Measurements from ENCODE around the gene KCNH2.
"Not testable (repeated sequence)": the region's sequence is repeated elsewhere in the genome, so short reads cannot be mapped to it uniquely, and the experiment has no call there.

Gene KCNH2, protein sequence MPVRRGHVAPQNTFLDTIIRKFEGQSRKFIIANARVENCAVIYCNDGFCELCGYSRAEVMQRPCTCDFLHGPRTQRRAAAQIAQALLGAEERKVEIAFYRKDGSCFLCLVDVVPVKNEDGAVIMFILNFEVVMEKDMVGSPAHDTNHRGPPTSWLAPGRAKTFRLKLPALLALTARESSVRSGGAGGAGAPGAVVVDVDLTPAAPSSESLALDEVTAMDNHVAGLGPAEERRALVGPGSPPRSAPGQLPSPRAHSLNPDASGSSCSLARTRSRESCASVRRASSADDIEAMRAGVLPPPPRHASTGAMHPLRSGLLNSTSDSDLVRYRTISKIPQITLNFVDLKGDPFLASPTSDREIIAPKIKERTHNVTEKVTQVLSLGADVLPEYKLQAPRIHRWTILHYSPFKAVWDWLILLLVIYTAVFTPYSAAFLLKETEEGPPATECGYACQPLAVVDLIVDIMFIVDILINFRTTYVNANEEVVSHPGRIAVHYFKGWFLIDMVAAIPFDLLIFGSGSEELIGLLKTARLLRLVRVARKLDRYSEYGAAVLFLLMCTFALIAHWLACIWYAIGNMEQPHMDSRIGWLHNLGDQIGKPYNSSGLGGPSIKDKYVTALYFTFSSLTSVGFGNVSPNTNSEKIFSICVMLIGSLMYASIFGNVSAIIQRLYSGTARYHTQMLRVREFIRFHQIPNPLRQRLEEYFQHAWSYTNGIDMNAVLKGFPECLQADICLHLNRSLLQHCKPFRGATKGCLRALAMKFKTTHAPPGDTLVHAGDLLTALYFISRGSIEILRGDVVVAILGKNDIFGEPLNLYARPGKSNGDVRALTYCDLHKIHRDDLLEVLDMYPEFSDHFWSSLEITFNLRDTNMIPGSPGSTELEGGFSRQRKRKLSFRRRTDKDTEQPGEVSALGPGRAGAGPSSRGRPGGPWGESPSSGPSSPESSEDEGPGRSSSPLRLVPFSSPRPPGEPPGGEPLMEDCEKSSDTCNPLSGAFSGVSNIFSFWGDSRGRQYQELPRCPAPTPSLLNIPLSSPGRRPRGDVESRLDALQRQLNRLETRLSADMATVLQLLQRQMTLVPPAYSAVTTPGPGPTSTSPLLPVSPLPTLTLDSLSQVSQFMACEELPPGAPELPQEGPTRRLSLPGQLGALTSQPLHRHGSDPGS

DNA sequence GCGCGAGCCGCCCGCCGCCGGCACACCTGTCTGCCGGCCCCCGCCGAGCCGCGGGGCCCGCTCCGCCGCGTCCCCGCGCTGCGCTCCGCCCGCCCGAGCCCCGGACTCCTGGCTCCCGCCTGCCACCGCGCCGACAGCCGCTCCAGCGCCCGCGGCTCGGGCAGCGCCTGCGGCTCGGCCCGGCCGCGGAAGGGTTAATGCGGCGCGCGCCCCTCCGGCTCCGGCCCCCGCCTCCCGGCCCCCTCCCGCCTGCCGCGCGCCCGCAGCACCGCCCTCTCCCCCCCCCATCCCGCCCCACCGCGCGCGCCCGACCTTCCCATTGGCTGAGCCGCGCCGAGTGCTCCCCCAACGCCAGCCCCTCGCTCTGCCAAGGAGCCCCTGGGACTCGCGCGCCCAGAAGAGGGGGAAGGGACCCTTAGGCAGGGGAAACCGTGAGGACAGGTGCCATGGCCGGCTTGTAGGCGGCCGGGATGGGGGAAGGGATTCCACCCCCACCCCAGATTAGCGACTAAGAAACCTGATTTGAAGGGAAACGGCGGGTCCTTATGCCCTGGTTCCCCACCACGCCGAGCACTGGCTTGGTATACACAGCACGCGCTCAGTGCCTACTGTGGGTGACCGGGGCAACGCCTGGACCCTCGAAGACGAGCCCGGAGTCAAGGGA lies at the start of gene KCNH2:
TSS of gene KCNH2 (minus strand) at position 196 of the 664 bp plus-strand sequence. CDS start 408 bp downstream, outside the sequence.
- DNase-seq (ENCODE audit: low read depth): no peak

DNA sequence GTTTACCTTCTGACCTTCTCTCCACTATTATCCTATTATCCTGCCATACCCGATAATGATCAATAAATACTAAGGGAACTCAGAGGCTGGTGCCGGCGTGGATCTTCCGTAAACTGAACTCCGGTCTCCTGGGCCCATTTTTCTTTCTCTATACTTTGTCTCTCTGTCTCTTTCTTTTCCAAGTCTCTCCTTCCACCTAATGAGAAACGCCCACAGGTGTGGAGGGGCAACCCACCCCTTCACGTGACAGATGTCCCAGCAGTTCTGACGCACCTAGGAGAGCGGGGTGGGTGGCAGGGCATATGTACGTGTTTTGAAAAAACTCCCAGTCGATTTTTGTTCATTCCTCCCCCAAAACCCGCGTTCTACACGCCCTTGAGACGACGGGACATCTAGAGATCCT lies 49.6 kb upstream of the KCNH2 start:
- DNase-seq (ENCODE audit: low read depth): not testable (repeated sequence)

DNA sequence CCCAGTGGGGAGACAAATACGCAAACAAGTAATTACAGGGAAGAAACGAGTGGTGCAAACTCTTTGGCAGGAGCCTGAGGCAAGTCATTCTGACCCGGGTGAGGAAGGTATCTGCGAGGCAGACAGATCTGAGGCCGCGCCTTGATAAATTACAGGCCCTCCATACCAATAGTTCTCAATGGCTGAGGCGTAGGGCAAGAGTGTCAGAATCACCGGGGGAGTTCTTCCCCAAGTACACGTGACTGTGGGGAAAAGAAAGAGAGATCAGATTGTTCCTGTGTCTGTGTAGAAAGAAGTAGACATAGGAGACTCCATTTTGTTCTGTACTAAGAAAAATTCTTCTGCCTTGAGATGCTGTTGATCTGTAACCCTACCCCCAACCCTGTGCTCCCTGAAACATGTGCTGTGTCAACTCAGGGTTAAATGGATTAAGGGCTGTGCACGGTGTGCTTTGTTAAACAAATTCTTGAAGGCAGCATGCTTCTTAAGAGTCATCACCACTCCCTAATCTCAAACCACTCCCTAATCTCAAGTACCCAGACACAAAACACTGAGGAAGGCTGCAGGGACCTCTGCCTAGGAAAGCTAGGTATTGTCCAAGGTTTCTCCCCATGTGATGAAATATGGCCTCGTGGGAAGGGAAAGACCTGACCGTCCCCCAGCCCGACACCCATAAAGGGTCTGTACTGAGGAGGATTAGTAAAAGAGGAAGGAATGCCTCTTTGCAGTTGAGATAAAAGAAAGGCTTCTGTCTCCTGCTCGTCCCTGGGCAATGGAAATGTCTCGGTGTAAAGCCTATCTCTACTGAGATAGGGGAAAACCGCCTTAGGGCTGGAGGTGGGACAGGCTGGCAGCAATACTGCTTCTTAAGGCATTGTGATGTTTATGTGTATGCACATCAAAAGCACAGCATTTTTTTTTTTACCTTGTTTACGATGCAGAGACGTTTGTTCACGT lies 48.9 kb upstream of the KCNH2 start:
- DNase-seq (ENCODE audit: low read depth): not testable (repeated sequence)

DNA sequence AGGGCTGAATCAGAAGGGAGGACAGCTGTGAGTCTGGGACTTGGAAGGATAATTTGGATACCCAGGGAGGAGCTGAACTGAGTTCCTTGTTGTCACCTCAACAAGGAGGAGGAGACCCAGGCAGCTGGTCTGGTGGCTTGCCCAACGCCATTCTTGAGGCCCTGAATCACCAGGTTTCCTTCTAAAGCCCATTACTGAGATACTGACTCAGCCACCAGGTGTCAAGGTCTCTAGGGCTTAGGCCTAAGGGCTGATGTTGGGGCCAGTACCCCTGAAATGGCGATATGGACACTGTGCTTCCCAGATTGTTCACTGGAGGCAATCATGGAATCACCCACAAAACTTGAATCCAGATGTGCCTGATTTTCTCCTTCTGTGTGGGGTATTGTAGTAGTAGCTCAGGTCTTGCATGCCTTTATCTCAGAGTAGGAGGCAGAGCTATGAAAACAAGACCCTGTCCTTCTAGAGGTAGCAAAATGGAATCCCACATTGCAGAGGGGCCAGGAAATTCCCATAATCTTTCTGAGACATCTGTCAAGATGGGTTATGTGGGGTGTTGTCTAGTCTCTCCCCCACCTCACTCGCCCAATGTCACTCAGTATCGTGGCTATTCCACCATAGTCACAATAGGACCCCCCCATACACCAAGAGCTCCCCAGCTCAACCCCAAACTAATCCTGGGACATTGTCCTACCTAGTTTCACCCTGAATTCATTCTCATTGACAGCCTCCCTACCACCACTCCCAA lies 48.0 kb upstream of the KCNH2 start:
- no peak for DNase-seq (ENCODE audit: low read depth)

DNA sequence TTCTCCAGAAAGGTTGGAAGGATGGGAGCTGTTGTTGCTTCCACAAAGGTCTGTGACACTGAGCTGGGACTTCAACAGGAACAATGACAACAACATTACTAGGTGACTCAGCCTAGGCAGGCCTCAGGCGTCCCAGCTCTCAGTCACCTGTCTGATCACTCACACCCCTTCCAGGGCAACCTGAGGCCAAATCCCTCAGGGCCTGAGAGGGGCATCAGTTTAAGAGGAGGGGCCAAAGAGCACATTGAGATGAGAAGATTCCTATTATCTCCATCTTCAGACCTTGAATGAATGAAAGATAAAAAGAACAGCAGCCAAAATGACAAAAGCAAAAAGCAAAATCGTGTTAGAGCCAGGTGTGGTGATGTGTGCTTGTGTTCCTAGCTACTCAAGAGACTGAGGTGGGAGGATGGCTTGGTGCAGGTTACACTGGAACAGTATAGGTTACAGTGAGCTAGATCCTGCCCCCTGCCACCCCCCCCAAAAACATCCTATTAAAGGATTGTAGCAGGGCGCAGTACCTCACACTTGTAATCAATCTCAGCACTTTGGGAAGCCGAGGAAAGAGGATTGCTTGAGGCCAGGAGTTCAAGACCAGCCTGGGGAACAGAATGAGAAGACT lies 46.4 kb upstream of the KCNH2 start, which contains the start of gene ATG9B:
TSS of gene ATG9B (minus strand) at position 60 of the 622 bp plus-strand sequence. CDS start 71 bp downstream, outside the sequence.
- no peak for DNase-seq (ENCODE audit: low read depth)

DNA sequence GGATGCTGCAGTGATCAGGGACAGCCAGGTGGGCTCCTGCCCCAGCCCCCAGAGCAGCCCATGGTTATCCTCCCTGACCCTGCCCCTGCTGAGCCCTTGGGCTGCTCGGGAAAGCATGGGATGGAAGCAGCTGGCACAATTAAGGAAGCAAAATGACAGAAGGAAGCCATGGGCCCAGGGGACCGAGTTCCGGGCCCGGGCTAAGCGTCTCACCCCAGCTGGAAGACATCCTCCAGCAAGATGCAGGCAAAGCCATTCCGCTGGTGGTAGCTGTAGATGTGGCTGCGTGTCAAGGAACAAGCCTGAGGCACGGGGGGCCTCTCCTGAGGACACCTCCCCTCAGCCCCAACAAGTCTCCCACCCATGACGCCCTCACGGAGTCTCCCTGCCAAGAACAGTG lies 45.1 kb upstream of the KCNH2 start:
- no peak for DNase-seq (ENCODE audit: low read depth)

DNA sequence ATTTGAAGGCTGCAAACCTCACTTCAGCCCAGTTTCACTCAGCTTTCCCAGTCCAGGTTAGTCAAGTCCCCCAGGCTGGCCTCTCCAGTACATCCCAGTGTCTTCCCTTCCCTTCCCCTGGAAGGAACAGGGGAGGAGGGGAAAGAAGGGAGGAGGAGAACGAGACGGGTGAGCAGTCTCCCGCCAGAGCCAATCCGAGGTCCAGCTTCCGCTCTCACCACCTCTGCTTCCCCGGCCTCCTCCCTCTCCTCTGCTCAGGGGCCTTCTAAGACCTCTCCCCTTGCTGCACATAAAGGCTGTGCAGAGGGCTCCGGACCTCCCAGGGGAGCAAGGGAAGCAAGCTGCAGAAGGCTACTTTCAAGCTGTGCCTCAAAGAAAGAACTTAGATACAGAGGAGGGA lies 42.1 kb upstream of the KCNH2 start:
- no peak for DNase-seq (ENCODE audit: low read depth)

DNA sequence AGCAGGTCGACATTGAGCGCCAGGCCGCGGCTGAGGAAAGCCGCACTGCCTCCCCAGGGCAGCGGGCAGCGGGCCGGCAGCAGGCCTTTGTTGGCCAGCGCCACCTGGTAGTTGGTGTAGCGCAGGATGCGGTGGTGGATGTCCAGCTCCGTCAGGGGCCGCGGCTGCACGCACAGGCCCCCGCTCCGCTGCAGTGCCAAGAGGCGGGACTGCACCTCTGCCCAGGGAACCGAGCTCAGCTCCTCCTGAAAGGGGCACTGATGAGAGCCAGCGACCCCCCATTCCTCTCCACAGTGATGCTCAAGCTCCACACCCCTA lies 41.0 kb upstream of the KCNH2 start:
- DNase-seq (ENCODE audit: low read depth): no peak

DNA sequence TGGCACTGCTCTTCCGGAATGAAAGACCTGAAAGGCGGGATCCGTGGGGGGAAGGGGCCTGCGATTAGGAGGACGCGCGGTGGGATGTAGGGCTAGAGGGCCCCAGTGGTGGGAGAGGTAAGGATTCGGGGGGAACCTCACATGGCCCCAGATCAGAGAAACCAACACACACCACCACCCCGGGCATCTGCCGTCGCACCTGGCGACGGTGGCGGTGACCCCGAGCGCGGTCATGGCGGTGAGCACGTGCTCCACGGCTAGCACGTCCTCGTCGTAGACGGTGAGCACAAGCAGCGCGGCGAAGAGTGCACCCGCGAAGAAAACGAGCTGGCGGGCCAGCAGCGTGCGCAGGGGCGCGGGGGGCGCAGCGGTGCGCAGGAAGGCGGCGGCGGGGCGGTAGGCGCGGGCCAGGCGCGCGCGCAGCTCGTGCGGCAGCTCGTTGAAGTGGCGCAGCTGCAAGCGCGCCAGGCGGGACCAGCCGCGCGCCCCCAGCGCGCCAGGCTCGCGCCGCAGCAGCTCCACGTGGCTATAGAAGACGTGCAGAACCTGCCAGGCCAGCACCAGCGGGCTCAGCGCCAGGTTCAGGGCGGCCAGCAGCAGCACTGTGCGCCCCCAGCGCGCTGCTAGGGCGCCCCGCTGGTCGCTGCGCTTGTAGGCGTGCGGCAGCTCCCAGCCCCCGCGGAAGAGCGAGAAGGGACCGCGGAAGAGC lies 40.5 kb upstream of the KCNH2 start:
- no peak for DNase-seq (ENCODE audit: low read depth)

DNA sequence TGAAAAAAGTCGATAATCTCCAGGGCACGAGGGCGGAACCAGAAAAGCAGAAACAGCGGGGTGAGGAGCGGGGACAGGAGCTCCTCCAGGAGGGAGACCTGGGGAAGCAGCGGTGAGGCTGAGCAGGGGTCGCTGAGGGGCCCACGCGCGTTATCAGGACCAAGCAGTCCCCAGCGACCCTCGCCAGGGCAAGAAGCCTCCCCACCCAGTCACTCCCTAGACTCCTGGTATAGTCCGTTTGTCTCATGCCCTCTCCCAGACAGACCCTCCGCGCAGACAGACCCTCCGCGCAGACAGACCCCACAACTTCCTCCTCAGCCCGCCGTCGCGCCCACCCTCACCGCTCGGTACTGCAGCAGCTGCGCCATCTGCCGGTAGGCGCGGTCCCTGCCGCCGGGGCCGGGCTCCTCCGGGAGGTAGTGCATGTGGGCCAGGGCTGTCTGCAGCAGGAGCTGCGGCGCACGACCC lies 39.9 kb upstream of the KCNH2 start:
- peak; percentile 78 for DNase-seq (ENCODE audit: low read depth)

DNA sequence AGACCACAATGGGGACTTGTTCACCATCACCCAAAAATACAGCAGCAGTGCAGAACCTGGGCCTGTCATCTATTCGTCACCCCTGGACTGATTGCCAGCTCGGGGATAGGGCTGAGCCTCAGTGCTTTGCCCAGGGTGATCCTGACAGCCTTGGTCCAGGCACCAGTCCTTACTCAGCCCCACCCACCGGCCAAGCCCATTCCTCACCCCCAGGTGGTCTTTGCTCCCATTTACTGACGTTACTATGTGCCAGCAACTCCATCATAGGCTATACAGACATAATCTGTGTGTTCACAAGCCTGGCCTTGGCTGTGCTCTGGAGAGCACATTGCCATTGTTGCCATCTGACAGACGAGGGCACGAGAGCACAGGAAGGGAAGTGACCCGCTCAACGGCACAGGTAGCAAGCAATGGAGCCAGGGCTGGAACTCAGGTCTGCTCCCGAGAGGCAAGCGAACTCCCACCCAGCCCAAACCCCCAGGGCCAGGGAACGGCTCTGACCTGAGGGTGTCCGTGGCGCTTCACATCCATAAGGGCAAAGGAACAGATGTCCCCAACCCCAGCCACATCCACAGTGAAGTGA lies 39.3 kb upstream of the KCNH2 start:
- no peak for DNase-seq (ENCODE audit: low read depth)

DNA sequence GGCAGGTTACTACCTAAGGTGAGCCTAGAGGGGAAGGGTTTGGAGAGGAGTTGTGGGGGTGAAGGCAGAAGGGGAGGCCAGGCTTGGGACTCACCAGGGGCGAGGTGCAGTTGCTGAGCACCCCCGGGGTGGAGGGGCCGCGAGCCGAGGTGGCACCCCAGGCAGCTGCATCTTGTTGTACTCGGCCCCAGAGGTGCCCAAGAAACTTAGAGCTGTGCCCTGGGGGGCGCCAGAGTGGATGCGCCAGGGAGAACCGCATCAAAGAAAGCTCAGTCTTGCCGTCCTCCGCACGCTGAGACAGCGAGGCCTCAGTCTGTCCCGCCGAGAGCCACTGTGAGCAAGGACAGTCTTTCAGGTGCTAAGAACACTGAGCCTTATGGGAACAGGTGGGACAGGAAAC lies 38.8 kb upstream of the KCNH2 start:
- DNase-seq (ENCODE audit: low read depth): no peak

DNA sequence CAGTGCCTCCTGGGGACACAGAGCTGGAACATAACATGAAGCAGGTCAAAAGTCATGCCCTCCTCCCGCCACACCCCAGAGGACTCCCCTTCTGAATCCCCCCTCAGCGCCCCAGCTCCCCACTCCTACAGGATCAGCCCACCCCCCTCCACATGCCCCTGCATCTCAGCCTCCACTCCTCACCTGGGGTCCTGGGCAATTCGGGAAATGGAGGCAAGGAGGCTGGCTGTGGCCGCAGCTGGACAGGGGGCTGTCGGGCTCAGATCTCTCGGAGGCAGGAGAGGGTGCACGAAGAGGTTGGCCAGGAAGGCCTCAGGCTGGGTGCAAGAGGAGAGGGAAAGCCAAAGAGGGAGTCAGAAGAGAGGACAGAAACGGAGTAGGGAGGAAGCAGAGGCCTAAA lies 38.4 kb upstream of the KCNH2 start:
- no peak for DNase-seq (ENCODE audit: low read depth)

DNA sequence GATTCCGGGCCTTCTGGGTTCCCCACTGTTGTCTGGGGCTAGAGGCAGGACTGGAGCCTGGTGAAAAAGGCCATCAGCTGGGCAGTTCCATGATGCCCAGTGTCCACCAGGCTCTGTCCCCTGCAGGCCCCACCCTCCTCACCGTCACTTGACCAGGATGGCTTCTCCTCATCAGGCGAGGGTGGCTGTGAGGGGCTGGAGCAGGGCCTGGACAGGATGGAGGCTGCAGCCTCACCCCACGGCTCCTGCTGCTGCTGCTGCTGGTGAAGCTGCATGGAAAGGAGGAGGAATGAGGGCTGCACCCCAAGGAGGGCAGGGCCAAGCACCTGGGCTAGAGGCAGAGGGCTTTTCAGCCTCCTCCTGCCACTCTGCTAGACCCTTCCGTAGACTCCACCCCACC lies 37.8 kb upstream of the KCNH2 start:
- DNase-seq (ENCODE audit: low read depth): no peak

DNA sequence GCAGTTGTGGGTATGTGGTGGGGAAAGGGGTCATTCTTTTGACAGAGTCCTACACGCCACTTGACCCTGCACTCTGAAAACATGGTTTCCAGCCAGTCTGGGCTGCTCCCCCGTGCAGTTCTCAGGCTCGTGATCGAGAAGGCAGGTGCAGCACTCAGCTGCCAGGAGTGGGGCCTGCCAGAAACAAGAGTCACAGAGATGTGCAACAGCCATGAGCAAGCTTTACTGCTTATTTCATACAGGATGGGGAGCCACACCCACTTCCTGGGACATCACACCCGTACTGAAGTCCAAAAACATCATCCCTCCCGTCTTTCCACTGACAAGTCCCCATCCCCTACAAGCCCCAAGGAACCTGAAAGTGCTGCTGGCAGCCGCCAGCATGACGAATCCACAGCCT lies 36.8 kb upstream of the KCNH2 start:
- DNase-seq (ENCODE audit: low read depth): no peak

DNA sequence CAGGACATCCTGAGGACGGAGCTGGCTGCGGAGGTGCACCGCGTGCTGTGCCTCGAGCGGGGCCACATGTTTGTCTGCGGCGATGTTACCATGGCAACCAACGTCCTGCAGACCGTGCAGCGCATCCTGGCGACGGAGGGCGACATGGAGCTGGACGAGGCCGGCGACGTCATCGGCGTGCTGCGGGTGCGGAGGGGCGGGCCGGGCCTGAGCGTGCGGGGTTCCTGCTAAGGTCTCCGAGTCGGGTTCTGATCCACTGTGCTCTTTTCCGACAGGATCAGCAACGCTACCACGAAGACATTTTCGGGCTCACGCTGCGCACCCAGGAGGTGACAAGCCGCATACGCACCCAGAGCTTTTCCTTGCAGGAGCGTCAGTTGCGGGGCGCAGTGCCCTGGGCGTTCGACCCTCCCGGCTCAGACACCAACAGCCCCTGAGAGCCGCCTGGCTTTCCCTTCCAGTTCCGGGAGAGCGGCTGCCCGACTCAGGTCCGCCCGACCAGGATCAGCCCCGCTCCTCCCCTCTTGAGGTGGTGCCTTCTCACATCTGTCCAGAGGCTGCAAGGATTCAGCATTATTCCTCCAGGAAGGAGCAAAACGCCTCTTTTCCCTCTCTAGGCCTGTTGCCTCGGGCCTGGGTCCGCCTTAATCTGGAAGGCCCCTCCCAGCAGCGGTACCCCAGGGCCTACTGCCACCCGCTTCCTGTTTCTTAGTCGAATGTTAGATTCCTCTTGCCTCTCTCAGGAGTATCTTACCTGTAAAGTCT lies 35.8 kb upstream of the KCNH2 start:
- peak; percentile 77 for DNase-seq (ENCODE audit: low read depth)

DNA sequence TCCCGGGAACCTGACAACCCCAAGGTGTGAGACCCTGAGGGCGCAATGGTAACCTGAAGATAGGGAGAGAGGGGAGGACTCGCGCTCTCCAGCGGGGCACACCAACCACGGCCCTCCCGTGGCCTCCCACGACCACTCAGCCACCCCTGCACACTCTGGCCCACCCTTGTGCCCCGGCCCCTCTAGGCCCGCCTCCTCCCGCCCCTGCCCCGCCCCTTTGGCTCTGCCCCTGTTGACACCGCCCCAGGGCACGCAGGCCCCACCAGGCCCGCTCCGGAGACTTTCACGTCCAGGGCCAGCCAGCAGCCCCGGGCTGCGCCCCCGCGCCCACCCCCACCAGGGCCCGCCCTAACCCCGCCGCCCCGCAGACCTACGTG lies 35.2 kb upstream of the KCNH2 start:
- no peak for DNase-seq (ENCODE audit: low read depth)

DNA sequence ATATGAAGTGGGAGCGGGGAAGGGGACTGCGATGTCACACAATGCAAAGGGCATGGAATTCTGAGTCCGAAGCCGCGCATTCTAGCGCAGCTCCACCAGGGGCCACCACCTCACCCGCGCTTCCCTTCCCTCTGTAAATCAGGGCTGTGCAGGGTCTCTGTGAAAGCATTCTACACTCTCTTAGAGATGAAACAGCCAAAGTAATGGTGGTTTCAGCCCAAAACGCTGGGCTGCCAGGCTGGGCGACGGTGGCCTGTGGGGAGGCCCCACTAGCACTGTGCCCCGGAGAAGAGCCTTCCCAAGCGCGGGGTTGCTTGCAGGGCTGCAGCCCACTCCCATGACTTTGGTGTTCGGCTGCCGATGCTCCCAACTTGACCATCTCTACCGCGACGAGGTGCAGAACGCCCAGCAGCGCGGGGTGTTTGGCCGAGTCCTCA lies 34.8 kb upstream of the KCNH2 start:
- no peak for DNase-seq (ENCODE audit: low read depth)
